HepG2 (cell line): Measurements from ENCODE around the gene BSG. TPM values are rescaled to one million over a fixed set of nuclear protein-coding genes. Genes with fewer than 3 reads are reported as not detected.

Source experiments
- CBX2 ChIP-seq, 2 experiments: fragments of 200-600 bp in 1 of 2; sonication (generic); formaldehyde crosslinking in 1 of 2; IDR thresholded peaks; 2 replicates each; pipeline versions ENCODE4 v1.7.0 to v1.8.1; 2018 to 2022; ENCODE audit warnings: low read depth in 2 of 2, low read length in 1 of 2, mild to moderate bottlenecking in 1 of 2, missing genetic modification reagents in 1 of 2
- PRMT3 ChIP-seq: sonication (generic); formaldehyde crosslinking; IDR thresholded peaks from 2 replicates; pipeline ENCODE4 v1.8.1; 2022; ENCODE audit warnings: low read depth, mild to moderate bottlenecking, moderate library complexity, missing genetic modification reagents, borderline replicate concordance
- RBAK ChIP-seq: sonication (generic); formaldehyde crosslinking; IDR thresholded peaks from 2 replicates; pipeline ENCODE4 v1.5.1; 2020; ENCODE audit warnings: mild to moderate bottlenecking, missing genetic modification reagents
- RCOR2 ChIP-seq: IDR thresholded peaks from 2 replicates; pipeline ENCODE4 v1.6.1; 2016; ENCODE audit warnings: missing biosample characterization, missing genetic modification reagents
- SNAPC2 ChIP-seq: sonication (generic); formaldehyde crosslinking; IDR thresholded peaks from 2 replicates; pipeline ENCODE4 v1.8.1; 2022; ENCODE audit warnings: mild to moderate bottlenecking, missing genetic modification reagents
- SOX5 ChIP-seq: IDR thresholded peaks from 2 replicates; pipeline ENCODE4 v1.6.1; 2016; ENCODE audit warnings: borderline replicate concordance
- WIZ ChIP-seq: sonication (generic); formaldehyde crosslinking; IDR thresholded peaks from 2 replicates; pipeline ENCODE4 v1.5.1; 2020; ENCODE audit warnings: mild to moderate bottlenecking, missing genetic modification reagents
- ZNF160 ChIP-seq: sonication (generic); formaldehyde crosslinking; IDR thresholded peaks from 2 replicates; pipeline ENCODE4 v1.8.0; 2022; ENCODE audit warnings: mild to moderate bottlenecking, inconsistent platforms, missing genetic modification reagents
- ZNF564 ChIP-seq: sonication (generic); formaldehyde crosslinking; IDR thresholded peaks from 2 replicates; pipeline ENCODE4 v1.8.1; 2023; ENCODE audit warnings: mild to moderate bottlenecking, missing genetic modification reagents
- ZSCAN25 ChIP-seq: sonication (generic); formaldehyde crosslinking; IDR thresholded peaks from 2 replicates; pipeline ENCODE4 v1.8.0; 2022; ENCODE audit warnings: mild to moderate bottlenecking, missing genetic modification reagents
- ZSCAN29 ChIP-seq: sonication (generic); formaldehyde crosslinking; conservative IDR thresholded peaks from 2 replicates; pipeline ENCODE4 v1.4.0; 2020; ENCODE audit warnings: mild to moderate bottlenecking, missing genetic modification reagents
- polyA plus RNA-seq, 8 experiments: library from polyadenylated mRNA; depleted of rRNA in 3 of 8; stranded (reverse) in 7 of 8; unstranded in 1 of 8; fragments of >200 nt; fragmentation: Illumina TruSeq in 4 of 8; extraction: Trizol in 4 of 8; gene quantifications; 2 replicates each; pipeline versions ENCODE4 v1.2.1 to v1.2.3, GENCODE V29; 2011 to 2016; ENCODE audit warnings: low read depth in 4 of 8, missing spikeins in 1 of 8, mixed read lengths in 1 of 8; ENCODE audit not compliant: insufficient read depth in 1 of 8
- total RNA-seq, 5 experiments: library from RNA; depleted of rRNA; stranded (reverse); fragments of >200 nt; fragmentation: Illumina TruSeq; extraction: Trizol; gene quantifications; 2 replicates each; pipeline ENCODE4 v1.2.3, GENCODE V29; 2016; ENCODE audit warnings: low read depth in 1 of 5
- TF ChIP-seq, protein P1 (sequence below): sonication (generic); formaldehyde crosslinking; IDR thresholded peaks from 2 replicates; pipeline ENCODE4 v1.4.0; 2020; ENCODE audit warnings: mild to moderate bottlenecking, missing genetic modification reagents
- TF ChIP-seq, protein P2 (sequence below): sonication (generic); formaldehyde crosslinking; IDR thresholded peaks from 2 replicates; pipeline ENCODE4 v1.4.0; 2020; ENCODE audit warnings: missing genetic modification reagents, borderline replicate concordance
- TF ChIP-seq, protein P3 (sequence below): sonication (generic); formaldehyde crosslinking; IDR thresholded peaks from 2 replicates; pipeline ENCODE4 v1.4.0; 2020; ENCODE audit warnings: missing genetic modification reagents, borderline replicate concordance

BSG gene
- total and polyA plus RNA-seq, 2 of the 13 experiments (the other 11 are each of a cell fraction or from before 2014, with no cell fraction given), result 309 to 754 TPM

GRCh38 chr19:531009-531752, 41.2 kb upstream of the BSG start (continued):
- TF ChIP-seq, protein P1, sequence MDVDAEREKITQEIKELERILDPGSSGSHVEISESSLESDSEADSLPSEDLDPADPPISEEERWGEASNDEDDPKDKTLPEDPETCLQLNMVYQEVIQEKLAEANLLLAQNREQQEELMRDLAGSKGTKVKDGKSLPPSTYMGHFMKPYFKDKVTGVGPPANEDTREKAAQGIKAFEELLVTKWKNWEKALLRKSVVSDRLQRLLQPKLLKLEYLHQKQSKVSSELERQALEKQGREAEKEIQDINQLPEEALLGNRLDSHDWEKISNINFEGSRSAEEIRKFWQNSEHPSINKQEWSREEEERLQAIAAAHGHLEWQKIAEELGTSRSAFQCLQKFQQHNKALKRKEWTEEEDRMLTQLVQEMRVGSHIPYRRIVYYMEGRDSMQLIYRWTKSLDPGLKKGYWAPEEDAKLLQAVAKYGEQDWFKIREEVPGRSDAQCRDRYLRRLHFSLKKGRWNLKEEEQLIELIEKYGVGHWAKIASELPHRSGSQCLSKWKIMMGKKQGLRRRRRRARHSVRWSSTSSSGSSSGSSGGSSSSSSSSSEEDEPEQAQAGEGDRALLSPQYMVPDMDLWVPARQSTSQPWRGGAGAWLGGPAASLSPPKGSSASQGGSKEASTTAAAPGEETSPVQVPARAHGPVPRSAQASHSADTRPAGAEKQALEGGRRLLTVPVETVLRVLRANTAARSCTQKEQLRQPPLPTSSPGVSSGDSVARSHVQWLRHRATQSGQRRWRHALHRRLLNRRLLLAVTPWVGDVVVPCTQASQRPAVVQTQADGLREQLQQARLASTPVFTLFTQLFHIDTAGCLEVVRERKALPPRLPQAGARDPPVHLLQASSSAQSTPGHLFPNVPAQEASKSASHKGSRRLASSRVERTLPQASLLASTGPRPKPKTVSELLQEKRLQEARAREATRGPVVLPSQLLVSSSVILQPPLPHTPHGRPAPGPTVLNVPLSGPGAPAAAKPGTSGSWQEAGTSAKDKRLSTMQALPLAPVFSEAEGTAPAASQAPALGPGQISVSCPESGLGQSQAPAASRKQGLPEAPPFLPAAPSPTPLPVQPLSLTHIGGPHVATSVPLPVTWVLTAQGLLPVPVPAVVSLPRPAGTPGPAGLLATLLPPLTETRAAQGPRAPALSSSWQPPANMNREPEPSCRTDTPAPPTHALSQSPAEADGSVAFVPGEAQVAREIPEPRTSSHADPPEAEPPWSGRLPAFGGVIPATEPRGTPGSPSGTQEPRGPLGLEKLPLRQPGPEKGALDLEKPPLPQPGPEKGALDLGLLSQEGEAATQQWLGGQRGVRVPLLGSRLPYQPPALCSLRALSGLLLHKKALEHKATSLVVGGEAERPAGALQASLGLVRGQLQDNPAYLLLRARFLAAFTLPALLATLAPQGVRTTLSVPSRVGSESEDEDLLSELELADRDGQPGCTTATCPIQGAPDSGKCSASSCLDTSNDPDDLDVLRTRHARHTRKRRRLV (CRISPR knock-in tag), result no peak
- TF ChIP-seq ZSCAN25 (CRISPR knock-in tag) (no peak; the same call in 1 of the 2 replicates), PRMT3 (CRISPR knock-in tag) (no peak), CBX2 (IDR thresholded peaks at IDR 0.05; ENCODE audit: low read depth, low read length) (no peak), CBX2 (CRISPR knock-in tag; IDR thresholded peaks at IDR 0.05; ENCODE audit: low read depth) (no peak), SOX5 (CRISPR knock-in tag) (peak; percentile 15; the same call in 1 of the 2 replicates), ZNF564 (CRISPR knock-in tag) (peak; percentile 78), RCOR2 (CRISPR knock-in tag) (no peak), RBAK (CRISPR knock-in tag) (no peak), ZSCAN29 (CRISPR knock-in tag) (no peak), ZNF160 (CRISPR knock-in tag) (no peak), SNAPC2 (CRISPR knock-in tag) (peak; percentile 84; the same call in 1 of the 2 replicates), WIZ (CRISPR knock-in tag) (no peak)
- TF ChIP-seq, protein P2, sequence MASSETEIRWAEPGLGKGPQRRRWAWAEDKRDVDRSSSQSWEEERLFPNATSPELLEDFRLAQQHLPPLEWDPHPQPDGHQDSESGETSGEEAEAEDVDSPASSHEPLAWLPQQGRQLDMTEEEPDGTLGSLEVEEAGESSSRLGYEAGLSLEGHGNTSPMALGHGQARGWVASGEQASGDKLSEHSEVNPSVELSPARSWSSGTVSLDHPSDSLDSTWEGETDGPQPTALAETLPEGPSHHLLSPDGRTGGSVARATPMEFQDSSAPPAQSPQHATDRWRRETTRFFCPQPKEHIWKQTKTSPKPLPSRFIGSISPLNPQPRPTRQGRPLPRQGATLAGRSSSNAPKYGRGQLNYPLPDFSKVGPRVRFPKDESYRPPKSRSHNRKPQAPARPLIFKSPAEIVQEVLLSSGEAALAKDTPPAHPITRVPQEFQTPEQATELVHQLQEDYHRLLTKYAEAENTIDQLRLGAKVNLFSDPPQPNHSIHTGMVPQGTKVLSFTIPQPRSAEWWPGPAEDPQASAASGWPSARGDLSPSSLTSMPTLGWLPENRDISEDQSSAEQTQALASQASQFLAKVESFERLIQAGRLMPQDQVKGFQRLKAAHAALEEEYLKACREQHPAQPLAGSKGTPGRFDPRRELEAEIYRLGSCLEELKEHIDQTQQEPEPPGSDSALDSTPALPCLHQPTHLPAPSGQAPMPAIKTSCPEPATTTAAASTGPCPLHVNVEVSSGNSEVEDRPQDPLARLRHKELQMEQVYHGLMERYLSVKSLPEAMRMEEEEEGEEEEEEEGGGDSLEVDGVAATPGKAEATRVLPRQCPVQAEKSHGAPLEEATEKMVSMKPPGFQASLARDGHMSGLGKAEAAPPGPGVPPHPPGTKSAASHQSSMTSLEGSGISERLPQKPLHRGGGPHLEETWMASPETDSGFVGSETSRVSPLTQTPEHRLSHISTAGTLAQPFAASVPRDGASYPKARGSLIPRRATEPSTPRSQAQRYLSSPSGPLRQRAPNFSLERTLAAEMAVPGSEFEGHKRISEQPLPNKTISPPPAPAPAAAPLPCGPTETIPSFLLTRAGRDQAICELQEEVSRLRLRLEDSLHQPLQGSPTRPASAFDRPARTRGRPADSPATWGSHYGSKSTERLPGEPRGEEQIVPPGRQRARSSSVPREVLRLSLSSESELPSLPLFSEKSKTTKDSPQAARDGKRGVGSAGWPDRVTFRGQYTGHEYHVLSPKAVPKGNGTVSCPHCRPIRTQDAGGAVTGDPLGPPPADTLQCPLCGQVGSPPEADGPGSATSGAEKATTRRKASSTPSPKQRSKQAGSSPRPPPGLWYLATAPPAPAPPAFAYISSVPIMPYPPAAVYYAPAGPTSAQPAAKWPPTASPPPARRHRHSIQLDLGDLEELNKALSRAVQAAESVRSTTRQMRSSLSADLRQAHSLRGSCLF (CRISPR knock-in tag), result no peak
- TF ChIP-seq, protein P3, sequence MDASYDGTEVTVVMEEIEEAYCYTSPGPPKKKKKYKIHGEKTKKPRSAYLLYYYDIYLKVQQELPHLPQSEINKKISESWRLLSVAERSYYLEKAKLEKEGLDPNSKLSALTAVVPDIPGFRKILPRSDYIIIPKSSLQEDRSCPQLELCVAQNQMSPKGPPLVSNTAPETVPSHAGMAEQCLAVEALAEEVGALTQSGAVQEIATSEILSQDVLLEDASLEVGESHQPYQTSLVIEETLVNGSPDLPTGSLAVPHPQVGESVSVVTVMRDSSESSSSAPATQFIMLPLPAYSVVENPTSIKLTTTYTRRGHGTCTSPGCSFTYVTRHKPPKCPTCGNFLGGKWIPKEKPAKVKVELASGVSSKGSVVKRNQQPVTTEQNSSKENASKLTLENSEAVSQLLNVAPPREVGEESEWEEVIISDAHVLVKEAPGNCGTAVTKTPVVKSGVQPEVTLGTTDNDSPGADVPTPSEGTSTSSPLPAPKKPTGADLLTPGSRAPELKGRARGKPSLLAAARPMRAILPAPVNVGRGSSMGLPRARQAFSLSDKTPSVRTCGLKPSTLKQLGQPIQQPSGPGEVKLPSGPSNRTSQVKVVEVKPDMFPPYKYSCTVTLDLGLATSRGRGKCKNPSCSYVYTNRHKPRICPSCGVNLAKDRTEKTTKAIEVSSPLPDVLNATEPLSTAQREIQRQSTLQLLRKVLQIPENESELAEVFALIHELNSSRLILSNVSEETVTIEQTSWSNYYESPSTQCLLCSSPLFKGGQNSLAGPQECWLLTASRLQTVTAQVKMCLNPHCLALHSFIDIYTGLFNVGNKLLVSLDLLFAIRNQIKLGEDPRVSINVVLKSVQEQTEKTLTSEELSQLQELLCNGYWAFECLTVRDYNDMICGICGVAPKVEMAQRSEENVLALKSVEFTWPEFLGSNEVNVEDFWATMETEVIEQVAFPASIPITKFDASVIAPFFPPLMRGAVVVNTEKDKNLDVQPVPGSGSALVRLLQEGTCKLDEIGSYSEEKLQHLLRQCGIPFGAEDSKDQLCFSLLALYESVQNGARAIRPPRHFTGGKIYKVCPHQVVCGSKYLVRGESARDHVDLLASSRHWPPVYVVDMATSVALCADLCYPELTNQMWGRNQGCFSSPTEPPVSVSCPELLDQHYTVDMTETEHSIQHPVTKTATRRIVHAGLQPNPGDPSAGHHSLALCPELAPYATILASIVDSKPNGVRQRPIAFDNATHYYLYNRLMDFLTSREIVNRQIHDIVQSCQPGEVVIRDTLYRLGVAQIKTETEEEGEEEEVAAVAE (CRISPR knock-in tag), result peak; percentile 13; the same call in 1 of the 2 replicates
